GM19324 (cell line): ENCODE data around the gene GFRA1.

Experiments used
- ATAC-seq: cut with Tn5 transposase; IDR thresholded peaks from one replicate; pipeline ENCODE4 v1.9.1; 2021; ENCODE audit warnings: mild to moderate bottlenecking, moderate library complexity; ENCODE audit not compliant: unreplicated experiment, low FRiP score

GFRA1 gene, protein sequence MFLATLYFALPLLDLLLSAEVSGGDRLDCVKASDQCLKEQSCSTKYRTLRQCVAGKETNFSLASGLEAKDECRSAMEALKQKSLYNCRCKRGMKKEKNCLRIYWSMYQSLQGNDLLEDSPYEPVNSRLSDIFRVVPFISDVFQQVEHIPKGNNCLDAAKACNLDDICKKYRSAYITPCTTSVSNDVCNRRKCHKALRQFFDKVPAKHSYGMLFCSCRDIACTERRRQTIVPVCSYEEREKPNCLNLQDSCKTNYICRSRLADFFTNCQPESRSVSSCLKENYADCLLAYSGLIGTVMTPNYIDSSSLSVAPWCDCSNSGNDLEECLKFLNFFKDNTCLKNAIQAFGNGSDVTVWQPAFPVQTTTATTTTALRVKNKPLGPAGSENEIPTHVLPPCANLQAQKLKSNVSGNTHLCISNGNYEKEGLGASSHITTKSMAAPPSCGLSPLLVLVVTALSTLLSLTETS

DNA sequence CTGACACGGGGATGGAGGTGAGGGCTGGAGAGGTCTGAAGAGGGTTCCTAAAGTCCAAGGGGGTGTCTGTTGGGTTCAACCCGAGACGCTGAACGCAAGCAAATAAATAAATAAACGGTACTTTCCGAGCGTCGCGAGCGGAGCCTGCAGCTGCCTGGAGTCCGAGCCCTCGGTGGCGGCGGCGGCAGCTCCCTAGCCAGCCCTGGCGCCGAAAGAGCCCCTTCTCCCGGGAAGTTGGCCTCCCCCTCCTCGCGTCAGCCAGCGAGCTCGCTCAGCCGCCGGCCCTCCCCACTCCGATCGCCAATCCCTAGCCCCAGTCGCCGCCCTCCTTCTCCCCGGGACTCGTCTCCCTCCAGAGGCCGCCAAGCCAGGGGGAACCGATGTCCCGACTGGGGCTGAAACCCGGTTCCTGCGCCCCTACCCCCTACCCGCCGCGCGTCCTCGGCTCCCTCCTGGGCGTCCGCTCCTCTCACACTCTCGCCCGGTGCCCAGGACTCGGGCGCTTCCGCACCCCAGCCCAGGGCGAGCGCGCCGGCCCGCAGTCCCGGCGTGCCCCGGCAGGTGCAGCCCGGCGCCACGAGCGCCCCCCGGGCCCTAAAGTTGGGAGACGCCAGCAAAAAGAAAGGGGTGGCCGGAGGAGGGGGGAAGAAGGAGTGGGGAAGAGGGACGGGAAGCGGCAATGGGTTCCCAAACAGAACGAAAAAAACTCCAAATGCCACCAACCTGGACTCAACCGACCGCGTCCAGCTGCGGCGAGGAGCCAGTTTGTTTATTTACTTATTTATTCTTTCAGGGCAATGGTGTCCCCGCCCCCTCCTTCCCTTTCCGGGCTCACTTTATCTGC is at the start of gene GFRA1:
Gene GFRA1, minus strand, starts transcription at position 767 of the 844 bp plus-strand sequence. CDS start 1,177 bp downstream, outside the sequence.
- ATAC-seq = no peak

DNA sequence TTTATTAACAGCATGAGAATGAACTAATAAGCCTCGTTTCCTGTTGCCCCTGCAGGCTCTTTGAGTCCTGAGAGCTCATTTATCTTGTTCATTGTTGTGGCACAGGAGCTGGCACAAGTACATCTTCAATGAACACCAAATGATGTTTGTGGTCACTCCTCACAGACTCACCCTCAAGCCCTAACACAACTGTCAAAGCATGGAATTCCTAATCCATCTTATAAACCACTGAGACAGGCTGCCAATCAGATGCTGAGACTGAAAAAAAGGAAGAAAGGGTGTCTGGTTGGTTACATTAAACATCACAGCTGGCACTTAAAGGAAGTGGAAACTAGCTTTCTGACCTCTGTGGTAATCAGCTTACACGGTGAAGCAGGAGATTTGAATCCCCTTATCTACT is 43.5 kb upstream of the GFRA1 start:
- no peak for ATAC-seq

DNA sequence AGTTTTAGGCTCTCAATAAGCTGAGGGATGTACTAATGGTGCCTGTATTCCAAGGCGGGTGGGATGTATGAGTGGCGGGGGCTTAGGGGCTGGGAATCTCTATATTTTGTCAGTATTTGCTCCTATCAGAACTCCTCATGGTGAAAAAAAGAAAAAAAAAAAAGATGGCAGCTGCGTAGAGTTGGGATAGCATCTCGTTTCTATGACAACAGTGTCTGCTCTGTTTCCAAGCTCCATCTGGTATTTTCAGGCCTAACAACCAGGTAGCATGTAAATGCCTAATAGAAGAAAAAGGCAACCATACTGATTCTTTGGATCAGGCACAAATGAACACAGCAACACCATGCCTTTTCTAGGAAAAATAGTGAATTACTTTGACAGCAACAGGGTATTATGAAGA is 39.5 kb upstream of the GFRA1 start:
- no peak for ATAC-seq

DNA sequence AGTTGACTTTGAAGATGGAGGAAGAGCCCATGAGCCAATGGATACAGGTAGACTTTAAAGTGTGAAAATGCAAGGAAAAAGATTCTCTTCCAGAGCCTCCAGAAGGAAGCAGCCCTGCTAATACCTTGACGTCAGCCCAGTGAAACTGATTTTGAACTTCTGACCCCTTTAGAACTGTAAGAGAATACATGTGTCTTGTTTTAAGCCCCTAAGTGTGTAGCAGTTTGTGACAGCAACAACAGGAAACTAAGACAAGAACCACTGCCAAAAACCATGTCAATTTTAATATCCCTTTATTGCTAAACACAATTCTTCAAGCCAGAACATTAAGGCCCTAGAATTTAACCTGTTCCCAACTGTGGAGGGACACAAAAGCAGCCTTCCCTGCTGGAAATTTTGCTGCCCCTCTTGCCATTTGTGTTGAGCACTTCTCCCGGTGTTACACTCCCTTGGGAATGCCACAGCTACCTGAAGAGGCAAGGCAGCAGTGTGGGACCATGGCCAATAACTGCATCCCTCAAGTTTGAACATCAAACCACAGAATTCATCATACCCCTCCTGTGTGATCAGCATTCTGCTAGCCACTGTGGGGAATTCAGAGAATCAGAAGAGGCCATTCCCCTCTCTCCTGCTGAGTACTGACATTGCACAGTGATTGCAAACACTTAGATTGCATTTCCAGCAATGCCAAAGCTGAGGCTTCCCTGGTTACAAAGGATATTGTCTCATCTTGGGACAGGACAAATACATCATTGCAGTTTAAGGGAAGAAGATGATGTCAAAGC is 38.9 kb upstream of the GFRA1 start:
- ATAC-seq = no peak

DNA sequence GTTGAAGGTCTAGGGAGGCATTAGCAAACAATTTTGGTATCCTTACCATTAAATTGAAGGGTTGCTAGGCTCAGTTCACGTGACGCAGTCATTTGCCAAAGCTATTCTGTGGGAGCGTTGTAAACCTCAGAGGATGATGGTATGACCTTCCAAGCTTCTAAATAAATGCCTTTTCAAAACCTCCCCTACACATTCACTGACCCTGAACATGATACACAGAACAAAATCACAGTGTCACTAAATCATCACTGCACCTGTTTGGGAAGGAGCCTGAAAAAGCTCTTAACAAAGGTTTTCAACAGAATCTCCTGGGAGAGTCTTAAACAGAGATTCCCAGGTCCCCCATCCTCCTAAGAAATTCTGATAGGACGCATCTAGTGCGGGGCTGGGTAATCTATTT is 38.0 kb upstream of the GFRA1 start:
- no peak for ATAC-seq

DNA sequence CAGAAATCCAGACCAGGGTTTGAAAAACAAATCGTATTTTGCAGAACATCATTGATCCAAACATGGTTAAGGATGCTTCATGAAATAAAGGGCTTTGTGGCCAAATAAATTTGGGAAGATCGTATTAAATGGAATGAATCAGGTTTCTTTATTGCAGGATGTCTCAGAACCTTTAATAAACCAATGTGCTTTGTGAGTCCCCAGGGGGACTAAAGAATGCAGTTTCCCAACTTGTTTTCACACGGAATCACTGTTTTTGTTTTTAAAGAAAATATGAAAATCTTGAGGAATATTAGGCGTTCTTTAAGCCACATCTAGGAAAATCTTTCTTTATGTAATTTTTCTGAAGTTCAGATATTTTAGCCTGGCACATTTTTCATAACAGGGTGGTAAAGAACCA is 34.4 kb upstream of the GFRA1 start:
- no peak for ATAC-seq

DNA sequence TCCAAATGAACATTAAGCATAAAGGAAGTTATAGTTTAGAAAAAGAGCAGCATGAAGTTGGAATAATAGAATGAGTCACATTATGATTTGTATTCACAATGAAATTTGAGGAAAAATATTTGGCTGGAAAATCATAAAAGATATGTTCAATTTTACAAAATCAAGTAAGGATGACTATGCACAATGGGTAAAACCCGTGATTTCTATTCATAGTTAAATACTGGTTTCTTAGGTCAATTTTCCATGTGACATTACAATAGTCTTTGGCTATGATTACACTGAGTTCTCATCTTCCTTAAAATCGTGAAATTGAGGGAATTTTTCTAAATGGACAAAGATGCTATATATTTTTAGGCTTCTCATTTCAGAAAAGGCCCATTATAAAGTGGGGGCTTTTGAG is 33.8 kb upstream of the GFRA1 start:
- ATAC-seq = no peak

DNA sequence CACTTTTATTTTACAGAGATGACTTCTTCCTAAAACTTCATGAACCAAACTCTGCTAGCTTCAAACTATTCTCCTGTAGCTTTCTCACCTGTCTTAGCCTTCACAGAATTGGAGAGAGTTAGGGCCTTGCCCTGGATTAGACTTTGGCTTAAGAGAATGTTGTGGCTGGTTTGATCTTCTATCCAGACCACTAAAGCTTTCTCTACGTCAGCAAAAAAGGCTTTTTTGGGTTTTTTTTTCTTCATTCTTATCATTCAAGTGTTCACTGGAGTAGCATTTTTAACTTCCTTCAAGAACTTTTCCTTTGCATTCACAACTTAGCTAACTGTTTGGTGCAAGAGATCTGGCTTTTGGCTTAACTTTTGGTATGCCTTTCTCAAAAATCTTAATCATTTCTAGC is 31.9 kb upstream of the GFRA1 start:
- ATAC-seq = no peak

DNA sequence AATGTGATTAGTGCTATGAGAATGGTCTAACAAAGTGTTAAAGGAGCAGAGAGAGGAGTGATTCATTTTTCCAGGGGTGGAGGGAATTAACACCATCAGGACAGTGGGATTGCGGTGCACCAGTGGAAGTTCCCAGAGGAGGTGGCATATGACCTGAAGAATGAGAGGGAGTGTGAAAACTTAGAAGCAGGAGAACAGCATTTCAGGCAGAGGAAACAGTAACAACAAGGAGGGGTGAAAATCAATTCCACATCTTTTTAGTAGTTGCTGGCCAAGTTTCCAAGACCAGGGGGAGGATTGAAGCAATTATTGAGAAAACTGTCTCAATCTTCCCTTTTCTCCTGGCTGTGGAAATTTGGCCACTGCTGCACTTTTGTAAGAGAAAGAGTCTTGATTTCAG is 27.5 kb upstream of the GFRA1 start:
- no peak for ATAC-seq

DNA sequence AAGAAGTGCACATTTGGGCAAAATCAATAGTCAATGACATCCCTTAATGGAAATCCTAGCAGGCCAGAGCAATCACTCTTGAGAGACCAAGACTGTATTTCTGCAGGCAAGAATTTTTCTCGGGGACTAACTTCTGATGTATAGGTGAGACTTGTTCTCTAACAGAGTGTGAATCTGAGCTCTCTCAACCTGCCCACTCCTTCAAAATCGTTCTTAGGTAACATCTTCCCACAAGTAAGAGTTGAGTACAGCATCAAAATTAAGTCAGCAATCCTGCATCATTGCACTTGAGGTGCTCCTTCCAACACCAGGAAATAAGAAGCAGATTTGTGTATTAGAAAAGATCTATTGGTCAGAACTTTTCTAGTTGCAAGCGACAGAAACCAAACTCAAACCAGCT is 25.6 kb upstream of the GFRA1 start:
- no peak for ATAC-seq

DNA sequence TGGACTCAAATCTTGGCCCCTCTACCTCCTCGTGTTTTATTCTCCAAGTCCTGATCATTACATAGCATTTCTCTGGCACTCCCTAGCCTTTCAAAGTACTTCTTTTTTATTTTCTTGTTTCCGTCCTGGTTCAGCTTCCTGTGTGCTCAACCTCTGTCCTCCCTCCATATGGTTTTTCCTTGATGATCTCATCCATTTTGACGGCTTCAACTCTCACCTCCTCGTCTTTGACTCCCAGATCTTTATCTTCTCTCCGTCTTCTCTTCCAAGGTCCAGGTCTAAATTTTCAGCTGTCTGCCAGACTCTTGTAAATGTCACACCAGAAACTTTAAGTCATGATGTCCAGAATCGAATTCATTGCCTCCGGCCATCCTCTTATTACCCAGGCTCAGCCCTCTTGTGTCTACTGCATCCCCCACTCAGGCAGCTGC is 23.3 kb upstream of the GFRA1 start:
- no peak for ATAC-seq

DNA sequence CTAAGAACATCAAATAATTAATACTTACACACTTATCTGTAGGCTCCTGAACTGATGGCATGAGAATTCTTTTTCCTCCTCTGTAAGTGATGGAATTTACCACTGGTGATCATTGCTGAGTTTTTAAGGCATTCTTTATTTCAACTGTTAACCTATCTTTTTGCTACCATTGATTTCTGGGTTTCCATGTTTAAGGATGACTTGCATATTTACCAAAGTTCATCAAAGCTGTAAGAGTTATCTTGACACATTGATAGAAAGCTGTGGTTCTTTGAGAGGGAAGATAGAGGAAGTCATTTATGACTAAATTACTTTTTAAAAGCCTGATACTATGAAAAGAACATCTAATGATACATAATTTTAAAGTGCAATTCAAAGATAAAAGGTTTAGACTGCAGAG is 19.5 kb upstream of the GFRA1 start:
- ATAC-seq = no peak

DNA sequence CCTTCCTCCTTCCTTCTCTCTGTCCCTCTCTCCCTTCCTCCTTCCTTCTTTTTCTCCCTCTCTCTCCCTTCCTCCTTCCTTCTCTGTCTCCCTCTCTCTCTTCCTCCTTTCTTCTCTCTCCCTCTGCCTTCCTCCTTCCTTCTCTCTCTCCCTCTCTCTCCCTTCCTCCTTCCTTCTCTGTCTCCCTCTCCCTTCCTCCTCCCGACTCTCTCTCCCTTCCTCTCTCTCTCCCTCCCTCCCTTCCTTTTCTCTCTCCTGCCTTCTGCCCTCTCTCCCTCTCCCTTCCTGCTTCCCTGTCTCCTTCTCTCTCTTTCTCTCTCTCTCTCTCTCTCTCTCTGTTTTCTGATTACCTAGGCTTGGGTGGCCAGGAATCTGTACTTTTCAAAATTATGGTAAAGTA is 16.6 kb upstream of the GFRA1 start:
- no peak for ATAC-seq

DNA sequence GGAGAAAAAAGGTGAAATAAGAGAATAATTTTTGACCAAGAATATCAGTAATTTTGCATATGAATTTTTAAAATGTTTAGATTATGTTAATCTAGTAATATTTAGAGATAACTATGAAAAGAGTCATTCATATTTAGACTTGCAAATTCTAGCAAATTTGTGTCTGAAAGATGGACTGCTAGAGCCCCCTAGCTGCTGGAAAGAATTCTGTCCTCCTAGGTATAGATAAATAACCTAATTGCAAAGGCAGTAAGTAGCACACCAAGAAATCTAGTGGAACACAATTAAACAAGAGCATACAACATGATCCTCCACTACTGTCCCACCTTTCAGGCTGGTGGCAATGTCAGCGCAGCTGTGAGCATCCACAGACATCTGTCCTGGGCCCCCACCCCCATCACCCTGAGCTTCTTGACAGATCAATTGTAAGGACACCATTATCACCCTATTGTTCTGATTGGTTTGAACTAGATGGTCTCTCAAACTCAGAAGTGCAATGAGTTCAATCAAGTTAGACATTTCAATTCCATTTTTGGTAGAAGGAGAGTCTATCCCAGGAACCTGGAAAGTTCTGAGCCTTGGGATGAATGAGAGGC is 15.0 kb upstream of the GFRA1 start:
- ATAC-seq = no peak

DNA sequence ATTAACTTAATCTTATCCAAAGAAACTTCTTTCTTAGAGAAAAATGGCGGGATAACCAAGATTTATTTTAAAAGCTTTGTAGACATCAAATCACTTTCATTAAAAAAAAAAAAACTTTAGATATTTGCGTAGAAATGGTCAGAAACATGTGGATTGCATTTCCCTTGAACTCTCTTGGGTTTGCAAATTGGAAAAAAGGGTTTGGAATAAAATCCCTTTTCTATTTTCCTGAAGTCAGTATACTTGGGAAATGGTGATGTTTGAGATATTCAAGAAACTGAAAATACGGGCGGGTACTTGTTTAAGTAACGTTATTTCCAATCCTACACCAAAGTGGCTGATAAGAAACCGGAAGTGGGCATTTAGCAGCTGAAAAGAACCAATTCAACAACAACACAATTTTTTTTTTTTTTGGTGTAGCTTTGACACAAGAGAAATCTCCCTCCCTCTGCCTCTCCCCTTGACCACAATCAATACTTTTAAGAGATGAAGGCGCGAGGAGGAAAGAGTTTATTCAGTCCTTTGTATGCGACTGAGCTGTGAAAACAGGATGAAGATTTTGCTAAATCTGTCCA is 13.7 kb upstream of the GFRA1 start:
- ATAC-seq = no peak

DNA sequence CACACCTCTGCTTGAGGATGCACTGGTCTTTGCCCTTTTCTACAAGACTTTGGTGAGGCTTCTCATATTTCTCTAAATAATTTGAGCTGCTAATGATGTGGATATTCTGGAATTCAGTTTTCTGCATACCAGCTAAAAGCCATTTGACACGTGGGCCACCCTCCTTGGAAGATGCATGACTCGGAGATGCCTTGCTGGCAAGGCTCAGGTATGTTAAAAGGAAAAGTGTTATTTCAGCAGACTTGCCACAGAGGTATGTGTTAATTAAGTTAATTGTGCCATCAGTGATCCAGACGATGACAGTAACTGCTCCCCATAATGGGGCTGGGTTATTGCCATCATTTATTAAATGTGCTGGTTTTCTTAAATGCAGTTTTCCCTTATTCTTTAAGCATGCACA is 8.8 kb upstream of the GFRA1 start:
- ATAC-seq = no peak

DNA sequence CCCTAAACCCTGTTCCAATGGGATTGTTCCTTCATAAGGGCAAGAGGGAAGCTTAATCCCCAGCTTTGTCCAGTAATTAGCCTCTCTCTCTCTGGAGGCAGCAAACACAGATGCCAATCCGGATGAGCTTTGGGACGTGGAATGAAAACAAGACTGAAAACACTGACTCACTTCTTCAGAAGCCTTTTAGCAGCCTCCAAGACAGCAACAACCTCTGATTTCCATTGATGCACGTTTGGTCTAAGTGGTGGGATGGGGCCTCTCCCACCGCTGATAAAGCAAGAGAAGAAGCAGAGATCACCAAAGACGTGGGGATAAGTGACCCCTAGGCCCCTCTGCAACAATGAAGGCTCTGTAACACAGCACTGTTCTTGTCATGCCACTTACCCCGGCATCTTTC is 5.8 kb upstream of the GFRA1 start:
- ATAC-seq = no peak

DNA sequence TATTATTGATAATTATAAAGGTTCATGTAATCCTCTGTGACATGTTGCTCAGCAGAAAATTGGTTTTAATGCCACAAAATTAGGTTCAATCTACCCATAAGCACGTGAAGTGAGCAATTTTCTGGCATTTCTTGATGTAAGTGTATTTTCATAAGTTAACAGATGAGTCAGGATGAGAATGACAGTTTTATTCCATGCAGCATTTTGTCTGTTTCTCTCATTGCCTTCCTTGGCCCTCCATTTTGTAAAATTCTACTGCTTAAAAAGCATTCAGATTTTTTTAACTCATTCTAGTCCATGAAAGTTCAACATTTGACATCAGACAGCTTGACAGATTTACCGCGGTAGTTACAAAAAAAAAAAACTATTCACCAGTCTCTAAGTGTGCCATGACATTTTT is 4.0 kb upstream of the GFRA1 start:
- no peak for ATAC-seq

DNA sequence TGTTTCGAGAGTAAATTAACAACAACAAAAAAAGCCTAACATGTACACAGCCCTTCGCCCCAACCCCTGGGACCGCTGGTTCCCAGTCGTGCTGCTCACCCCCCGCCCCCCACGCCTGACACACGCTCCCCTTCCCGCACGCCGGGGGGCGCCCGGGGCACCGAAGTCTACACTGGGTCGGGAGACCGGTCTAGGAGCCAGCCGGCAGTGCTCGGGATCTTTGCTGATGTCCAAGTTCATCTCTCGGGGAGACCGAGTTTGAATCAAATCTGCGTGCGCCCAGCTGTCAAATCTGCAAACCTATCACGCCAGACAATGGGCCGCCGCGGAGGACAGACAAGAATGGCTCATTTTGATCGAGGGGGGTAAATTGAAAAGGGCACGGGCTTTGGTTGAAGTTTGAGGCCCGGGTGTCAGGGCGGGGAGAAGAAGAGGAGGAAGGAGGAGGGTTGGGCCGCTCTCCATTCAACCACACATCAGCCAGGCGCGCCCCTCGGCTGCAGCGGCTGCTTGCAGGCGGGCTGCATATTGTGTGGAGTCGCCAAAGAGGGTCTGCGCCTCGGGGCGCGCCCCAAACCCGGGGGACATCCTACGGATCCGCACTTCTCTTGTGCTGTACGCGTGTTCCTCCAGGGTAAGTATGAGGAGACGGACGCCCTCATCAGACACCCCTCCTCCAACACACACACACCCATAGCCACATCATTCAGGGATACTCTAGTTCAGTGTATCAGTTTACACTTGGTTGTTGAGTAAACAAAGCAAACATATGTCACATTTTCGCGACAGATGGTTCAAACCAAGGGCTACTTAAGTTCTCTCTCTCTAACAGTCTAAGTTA is 1.3 kb upstream of the GFRA1 start:
- no peak for ATAC-seq
